SK-N-SH (cell line): ENCODE results near the gene KIAA0232. TPM values are rescaled to one million over a fixed set of nuclear protein-coding genes. Genes with fewer than 3 reads are reported as not detected.

Experiments
- CTCF ChIA-PET: fragments of 300-600, 350-600 bp; formaldehyde crosslinking; extraction: SDS; loops from one replicate; lab custom pipeline; 2021; lab: Yijun Ruan, JAX
- POLR2A ChIA-PET: fragments of 350-600 bp; sonication (Branson Sonifier 250); formaldehyde crosslinking; extraction: SDS; loops from one replicate; lab custom pipeline; 2020; ENCODE audit warnings: antibody characterized with exemption, inconsistent platforms; lab: Yijun Ruan, JAX
- DNase-seq: peaks from one replicate; pipeline ENCODE4 v3.0.0; 2012
- H2AFZ ChIP-seq: fragments of 200-600 bp; sonication (generic); 2 replicates; pipeline ENCODE4 v1.8.1; 2016; ENCODE audit warnings: antibody characterized with exemption, mild to moderate bottlenecking, low read depth
- H3F3A ChIP-seq: fragments of 200-600 bp; sonication (generic); replicated peaks from 2 replicates; pipeline ENCODE3; 2016; ENCODE audit warnings: antibody characterized with exemption, mild to moderate bottlenecking; ENCODE audit not compliant: insufficient read depth
- H3K27ac ChIP-seq, 2 experiments: fragments of 200-500 bp in 1 of 2; fragments of 200-600 bp in 1 of 2; sonication (Bioruptor generic) in 1 of 2; sonication (generic), shearing (Covaris generic) in 1 of 2; 2 replicates each; pipeline versions ENCODE4 v1.5.1 to v1.6.1; 2014 to 2016; ENCODE audit warnings: low read depth in 2 of 2, inconsistent platforms in 1 of 2, low read length in 1 of 2, mild to moderate bottlenecking in 1 of 2, mixed read lengths in 1 of 2
- H3K27me3 ChIP-seq: fragments of 200-600 bp; sonication (generic), shearing (Covaris generic); 2 replicates; pipeline ENCODE4 v1.6.1; 2016; ENCODE audit warnings: mixed run types; ENCODE audit not compliant: insufficient read depth
- H3K36me3 ChIP-seq, 2 experiments: fragments of 200-500 bp in 1 of 2; fragments of 200-600 bp in 1 of 2; sonication (Bioruptor generic) in 1 of 2; sonication (generic) in 1 of 2; replicated peaks in 1 of 2; 2 replicates each; pipeline versions ENCODE3 to v1.5.1; 2014 to 2016; ENCODE audit warnings: low read length in 1 of 2, mild to moderate bottlenecking in 1 of 2; ENCODE audit not compliant: insufficient read depth in 2 of 2, control insufficient read depth in 1 of 2
- H3K4me1 ChIP-seq, 2 experiments: fragments of 200-500 bp in 1 of 2; fragments of 200-600 bp in 1 of 2; sonication (Bioruptor generic) in 1 of 2; sonication (generic), shearing (Covaris generic) in 1 of 2; 2 replicates each; pipeline versions ENCODE4 v1.5.1 to v1.6.1; 2014 to 2016; ENCODE audit warnings: low read depth in 1 of 2, low read length in 1 of 2, mixed run types in 1 of 2; ENCODE audit not compliant: insufficient read depth in 2 of 2, control insufficient read depth in 1 of 2
- H3K4me2 ChIP-seq: fragments of 200-600 bp; sonication (generic), shearing (Covaris generic); 2 replicates; pipeline ENCODE4 v1.6.1; 2017; ENCODE audit warnings: mixed run types
- H3K4me3 ChIP-seq, 2 experiments: fragments of 200-500 bp in 1 of 2; fragments of 200-600 bp in 1 of 2; sonication (Bioruptor generic) in 1 of 2; sonication (generic), shearing (Covaris generic) in 1 of 2; 2 replicates each; pipeline versions ENCODE4 v1.5.1 to v1.8.1; 2014 to 2016; ENCODE audit warnings: low read depth in 2 of 2, inconsistent platforms in 1 of 2, low read length in 1 of 2, mild to moderate bottlenecking in 1 of 2, mixed read lengths in 1 of 2, moderate library complexity in 1 of 2
- H3K79me2 ChIP-seq: fragments of 200-600 bp; sonication (generic); 2 replicates; pipeline ENCODE4 v1.8.1; 2017; ENCODE audit warnings: mild to moderate bottlenecking; ENCODE audit not compliant: insufficient read depth
- H3K9ac ChIP-seq: fragments of 200-600 bp; sonication (generic); 2 replicates; pipeline ENCODE4 v1.6.1; 2017; ENCODE audit warnings: mixed run types
- H3K9me2 ChIP-seq: fragments of 200-600 bp; sonication (generic); 2 replicates; pipeline ENCODE4 v1.6.1; 2017; ENCODE audit warnings: mixed run types
- H3K9me3 ChIP-seq: fragments of 200-600 bp; sonication (generic); 2 replicates; pipeline ENCODE4 v1.6.1; 2017; ENCODE audit warnings: mixed run types, mild to moderate bottlenecking, moderate library complexity
- H4K20me1 ChIP-seq: fragments of 200-600 bp; sonication (generic); 2 replicates; pipeline ENCODE4 v1.6.1; 2017; ENCODE audit warnings: mild to moderate bottlenecking, mixed run types; ENCODE audit not compliant: insufficient read depth
- EP300 ChIP-seq, 2 experiments: IDR thresholded peaks; 2 replicates each; pipeline versions ENCODE4 v1.4.0 to v1.6.1; 2012; ENCODE audit warnings: borderline replicate concordance in 1 of 2, low read depth in 1 of 2, low read length in 1 of 2
- FOSL2 ChIP-seq: IDR thresholded peaks from 2 replicates; pipeline ENCODE4 v1.4.0; 2012; ENCODE audit warnings: low read depth, mild to moderate bottlenecking, moderate library complexity, borderline replicate concordance
- FOXM1 ChIP-seq: IDR thresholded peaks from 2 replicates; pipeline ENCODE4 v1.4.0; 2012; ENCODE audit warnings: low read depth, mild to moderate bottlenecking
- GATA2 ChIP-seq: sonication (generic); formaldehyde crosslinking; IDR thresholded peaks from 2 replicates; pipeline ENCODE4 v1.5.0; 2020; ENCODE audit warnings: mild to moderate bottlenecking, missing genetic modification reagents
- MAX ChIP-seq: IDR thresholded peaks from 2 replicates; pipeline ENCODE4 v1.4.0; 2012; ENCODE audit warnings: low read depth
- MEF2A ChIP-seq: IDR thresholded peaks from 2 replicates; pipeline ENCODE4 v1.4.0; 2012; ENCODE audit warnings: low read depth, borderline replicate concordance
- NFIC ChIP-seq: IDR thresholded peaks from 2 replicates; pipeline ENCODE4 v1.4.0; 2012; ENCODE audit warnings: borderline replicate concordance
- RAD21 ChIP-seq: IDR thresholded peaks from 2 replicates; pipeline ENCODE4 v1.6.1; 2012; ENCODE audit warnings: mild to moderate bottlenecking, low read length
- REST ChIP-seq: IDR thresholded peaks from 2 replicates; pipeline ENCODE4 v1.6.1; 2012; ENCODE audit warnings: mild to moderate bottlenecking, low read depth, low read length, moderate library complexity
- RFX5 ChIP-seq: IDR thresholded peaks from 2 replicates; pipeline ENCODE4 v1.6.1; 2012; ENCODE audit warnings: mild to moderate bottlenecking, improper control_type of control experiment, low read length
- SIN3A ChIP-seq: IDR thresholded peaks from 2 replicates; pipeline ENCODE4 v1.6.1; 2012; ENCODE audit warnings: low read depth, mild to moderate bottlenecking, low read length, moderate library complexity, borderline replicate concordance
- TEAD4 ChIP-seq: IDR thresholded peaks from 2 replicates; pipeline ENCODE4 v1.4.0; 2012; ENCODE audit warnings: mild to moderate bottlenecking, borderline replicate concordance; ENCODE audit not compliant: insufficient read depth
- WGBS: methylation state at CpG from one replicate; pipeline ENCODE4 v1.1.6; 2017; ENCODE audit warnings: low lambda C conversion rate; 5-methylcytosine and 5-hydroxymethylcytosine counted together
- polyA plus RNA-seq, 3 experiments: library from polyadenylated mRNA; depleted of rRNA; stranded (reverse); fragments of >200 nt; gene quantifications; 2 replicates each; pipeline ENCODE4 v1.2.3, GENCODE V29; 2012
- TF ChIP-seq, protein P1 (sequence below): fragments of 200-600 bp; sonication (generic); IDR thresholded peaks from 2 replicates; pipeline ENCODE4 v1.6.1; 2017; ENCODE audit warnings: antibody characterized with exemption, mild to moderate bottlenecking, moderate library complexity

The KIAA0232 gene
- polyA plus RNA-seq, 1 of the 3 experiments (the other 2 are of a cell fraction) = 5.7 TPM

GRCh38 chr4:6852582-6852981, 70.1 kb downstream of the KIAA0232 start:
- H4K20me1 ChIP-seq = no peaks in the 10 kb centered on the region
- no peaks in the 10 kb centered on the region for H3K27me3 ChIP-seq
- H3K9me3 ChIP-seq = no peaks in the 10 kb centered on the region
- no peak overlapping the region for H3K4me3 ChIP-seq
- H3F3A ChIP-seq = peaks cover 3% of the 10 kb centered on the region
- POLR2A ChIA-PET = no interaction called here
- no peaks in the 10 kb centered on the region for H3K9me2 ChIP-seq
- peaks cover 7 to 8% of the 10 kb centered on the region in 2 experiments; a peak in 3 of 4 replicates for H3K4me1 ChIP-seq
- TF ChIP-seq RAD21 (no peak), RFX5 (no peak), FOXM1 (no peak), NFIC (no peak), EP300 (IDR thresholded peaks at IDR 0.05; ENCODE audit: borderline replicate concordance in 1 of 2, low read depth in 1 of 2, low read length in 1 of 2) (no peak), MEF2A (no peak)
- TF ChIP-seq, all 33 proteins: peak for 0
- Histone ChIP-seq H3K4me2 (no peak overlapping the region), H3K36me3 (peaks cover 21 to 26% of the 10 kb centered on the region in 2 experiments), H2AFZ (no peak overlapping the region), H3K79me2 (peaks cover 54% of the 10 kb centered on the region; the same call in 1 of the 2 replicates), H3K27ac (no peak overlapping the region), H3K9ac (no peak overlapping the region)
- no peak for DNase-seq
- WGBS = no CpG with 5 or more reads among the region's 1 CpG
- CTCF ChIA-PET = interaction anchor here (5.2 kb wide), 1 partner anchor 21 kb away, joined by 23 read pairs; no protein-coding TSS in a partner anchor

GRCh38 chr4:6854098-6854744, 71.7 kb downstream of the KIAA0232 start:
- H3K4me1 ChIP-seq = peaks cover 5 to 7% of the 10 kb centered on the region in 2 experiments; a peak in 3 of 4 replicates
- no peaks in the 10 kb centered on the region for H4K20me1 ChIP-seq
- H3K79me2 ChIP-seq = peaks cover 40% of the 10 kb centered on the region; the same call in 1 of the 2 replicates
- WGBS = 97% methylated on average over 5 of the region's 7 CpGs
- peaks cover 34 to 35% of the 10 kb centered on the region in 2 experiments for H3K36me3 ChIP-seq
- CTCF ChIA-PET = interaction anchor here (0.6 to 5.2 kb wide), 3 partner anchors 10 to 485 kb away, joined by 3 to 23 read pairs (median 3); no protein-coding TSS in a partner anchor
- no peak overlapping the region for H3K9ac ChIP-seq
- H3K9me3 ChIP-seq = no peaks in the 10 kb centered on the region
- no peak overlapping the region for H3K27ac ChIP-seq
- TF ChIP-seq GATA2 (CRISPR knock-in tag) (no peak), MAX (no peak), FOXM1 (no peak), FOSL2 (no peak), SIN3A (no peak), EP300 (IDR thresholded peaks at IDR 0.05; ENCODE audit: borderline replicate concordance in 1 of 2, low read depth in 1 of 2, low read length in 1 of 2) (no peak), REST (no peak), TEAD4 (no peak)
- TF ChIP-seq, protein P1, sequence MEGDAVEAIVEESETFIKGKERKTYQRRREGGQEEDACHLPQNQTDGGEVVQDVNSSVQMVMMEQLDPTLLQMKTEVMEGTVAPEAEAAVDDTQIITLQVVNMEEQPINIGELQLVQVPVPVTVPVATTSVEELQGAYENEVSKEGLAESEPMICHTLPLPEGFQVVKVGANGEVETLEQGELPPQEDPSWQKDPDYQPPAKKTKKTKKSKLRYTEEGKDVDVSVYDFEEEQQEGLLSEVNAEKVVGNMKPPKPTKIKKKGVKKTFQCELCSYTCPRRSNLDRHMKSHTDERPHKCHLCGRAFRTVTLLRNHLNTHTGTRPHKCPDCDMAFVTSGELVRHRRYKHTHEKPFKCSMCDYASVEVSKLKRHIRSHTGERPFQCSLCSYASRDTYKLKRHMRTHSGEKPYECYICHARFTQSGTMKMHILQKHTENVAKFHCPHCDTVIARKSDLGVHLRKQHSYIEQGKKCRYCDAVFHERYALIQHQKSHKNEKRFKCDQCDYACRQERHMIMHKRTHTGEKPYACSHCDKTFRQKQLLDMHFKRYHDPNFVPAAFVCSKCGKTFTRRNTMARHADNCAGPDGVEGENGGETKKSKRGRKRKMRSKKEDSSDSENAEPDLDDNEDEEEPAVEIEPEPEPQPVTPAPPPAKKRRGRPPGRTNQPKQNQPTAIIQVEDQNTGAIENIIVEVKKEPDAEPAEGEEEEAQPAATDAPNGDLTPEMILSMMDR = no peak
- no peaks in the 10 kb centered on the region for H3K27me3 ChIP-seq
- no peaks in the 10 kb centered on the region for H3K9me2 ChIP-seq
- DNase-seq = no peak
- H3K4me2 ChIP-seq = no peak overlapping the region
- no peak overlapping the region for H2AFZ ChIP-seq
- POLR2A ChIA-PET = no interaction called here
- H3K4me3 ChIP-seq = no peak overlapping the region
- H3F3A ChIP-seq = peaks cover 3% of the 10 kb centered on the region
